Activated naive CD8-positive, alpha-beta T cell treated with anti-CD3 and anti-CD28 coated beads for 36 hours (primary cell): ENCODE results near the gene RPLP2. TPM values are rescaled to one million over a fixed set of nuclear protein-coding genes. Genes with fewer than 3 reads are reported as not detected.

Experiments used
- DNase-seq: peaks from one replicate; pipeline ENCODE4 v3.0.0; 2021
- H3K27ac Mint-ChIP-seq: one replicate; pipeline ENCODE4 v1.8.0; 2022; ENCODE audit warnings: mild to moderate bottlenecking, moderate library complexity, mixed read lengths
- H3K27me3 Mint-ChIP-seq: one replicate; pipeline ENCODE4 v1.8.0; 2022; ENCODE audit warnings: mild to moderate bottlenecking, mixed read lengths
- H3K36me3 Mint-ChIP-seq: one replicate; pipeline ENCODE4 v1.8.0; 2021; ENCODE audit warnings: mild to moderate bottlenecking, mixed read lengths
- H3K4me1 Mint-ChIP-seq: one replicate; pipeline ENCODE4 v1.8.0; 2021; ENCODE audit warnings: mixed read lengths
- H3K4me3 Mint-ChIP-seq: one replicate; pipeline ENCODE4 v1.8.0; 2022; ENCODE audit warnings: mild to moderate bottlenecking, moderate library complexity, mixed read lengths
- H3K9me3 Mint-ChIP-seq: one replicate; pipeline ENCODE4 v1.8.0; 2022; ENCODE audit warnings: mixed read lengths
- total RNA-seq, 2 experiments: library from RNA; stranded (reverse); gene quantifications; one replicate each; pipeline ENCODE4 v1.2.3, GENCODE V29; 2021

RPLP2 gene
- total RNA-seq, 2 experiments from 2014 or later: 3,139 to 3,274 TPM

DNA sequence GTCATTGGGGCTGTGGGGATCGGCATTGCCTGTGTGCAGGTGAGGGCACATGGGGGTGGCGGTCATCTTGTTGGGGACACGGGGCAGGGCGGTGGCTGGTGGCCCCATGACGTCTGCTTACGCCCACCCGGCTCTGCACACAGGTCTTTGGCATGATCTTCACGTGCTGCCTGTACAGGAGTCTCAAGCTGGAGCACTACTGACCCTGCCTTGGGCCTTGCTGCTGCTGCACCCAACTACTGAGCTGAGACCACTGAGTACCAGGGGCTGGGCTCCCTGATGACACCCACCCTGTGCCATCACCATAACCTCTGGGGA, 28.2 kb downstream of the RPLP2 start:
- Mint-ChIP-seq H3K9me3 (no peaks in the 10 kb centered on the region), H3K36me3 (peaks cover 11% of the 10 kb centered on the region), H3K27ac (no peak overlapping the region), H3K4me1 (peaks cover 22% of the 10 kb centered on the region), H3K27me3 (no peaks in the 10 kb centered on the region), H3K4me3 (no peak overlapping the region)
- DNase-seq: no peak

GRCh38 chr11:838441-839279, 28.9 kb downstream of the RPLP2 start:
- Mint-ChIP-seq H3K36me3 (peaks cover 11% of the 10 kb centered on the region), H3K27me3 (no peaks in the 10 kb centered on the region), H3K9me3 (no peaks in the 10 kb centered on the region), H3K4me1 (peaks cover 25% of the 10 kb centered on the region), H3K4me3 (no peak overlapping the region), H3K27ac (no peak overlapping the region)
- DNase-seq: no peak

GRCh38 chr11:839280-839623, 29.5 kb downstream of the RPLP2 start:
- Mint-ChIP-seq H3K27me3 (no peaks in the 10 kb centered on the region), H3K27ac (no peak overlapping the region), H3K4me3 (no peak overlapping the region), H3K36me3 (peaks cover 11% of the 10 kb centered on the region), H3K4me1 (peaks cover 24% of the 10 kb centered on the region), H3K9me3 (no peaks in the 10 kb centered on the region)
- no peak for DNase-seq

GRCh38 chr11:839875-840617, 30.3 kb downstream of the RPLP2 start:
- Mint-ChIP-seq H3K27ac (peak overlapping the region; percentile 46), H3K4me3 (peak overlapping the region; percentile 86), H3K4me1 (peaks cover 22% of the 10 kb centered on the region), H3K27me3 (no peaks in the 10 kb centered on the region), H3K9me3 (no peaks in the 10 kb centered on the region), H3K36me3 (peaks cover 11% of the 10 kb centered on the region)
- no peak for DNase-seq

DNA sequence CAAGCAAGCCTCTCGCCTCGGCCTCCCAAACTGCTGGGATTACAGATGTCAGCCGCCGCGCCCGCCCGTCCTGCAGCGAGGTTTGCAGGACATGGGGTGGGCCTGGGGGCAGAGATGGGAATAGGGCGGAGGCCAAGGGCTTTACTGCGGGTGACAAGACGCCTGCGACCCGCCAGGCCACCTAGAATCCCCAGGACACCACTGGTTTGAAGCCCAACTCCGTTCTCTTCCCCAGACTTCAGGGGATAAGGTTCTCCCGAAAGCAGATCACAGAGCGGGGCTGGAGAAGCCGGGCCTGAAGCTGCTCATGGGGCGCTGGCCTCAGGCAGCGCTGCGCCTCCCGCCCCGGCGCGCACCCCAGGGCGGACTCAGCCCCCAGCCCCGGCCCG, 32.2 kb downstream of the RPLP2 start:
- Mint-ChIP-seq H3K27me3 (no peaks in the 10 kb centered on the region), H3K4me1 (peaks cover 21% of the 10 kb centered on the region), H3K36me3 (peaks cover 11% of the 10 kb centered on the region), H3K27ac (peak overlapping the region; percentile 85), H3K9me3 (no peaks in the 10 kb centered on the region), H3K4me3 (peak overlapping the region; percentile 86)
- DNase-seq: no peak

GRCh38 chr11:842370-843002, 32.7 kb downstream of the RPLP2 start, which contains the start of the genes POLR2L and TSPAN4:
TSS of gene POLR2L (minus strand) at chr11:842529. CDS start at chr11:842508, 21 bp downstream.
TSS of gene TSPAN4 (plus strand) at chr11:842852. CDS start at chr11:850305, 7,453 bp downstream.
- Mint-ChIP-seq H3K27ac (peak within 1 kb of the TSS; percentile 85), H3K27me3 (no peaks in the 10 kb centered on the region), H3K9me3 (no peaks in the 10 kb centered on the region)

DNA sequence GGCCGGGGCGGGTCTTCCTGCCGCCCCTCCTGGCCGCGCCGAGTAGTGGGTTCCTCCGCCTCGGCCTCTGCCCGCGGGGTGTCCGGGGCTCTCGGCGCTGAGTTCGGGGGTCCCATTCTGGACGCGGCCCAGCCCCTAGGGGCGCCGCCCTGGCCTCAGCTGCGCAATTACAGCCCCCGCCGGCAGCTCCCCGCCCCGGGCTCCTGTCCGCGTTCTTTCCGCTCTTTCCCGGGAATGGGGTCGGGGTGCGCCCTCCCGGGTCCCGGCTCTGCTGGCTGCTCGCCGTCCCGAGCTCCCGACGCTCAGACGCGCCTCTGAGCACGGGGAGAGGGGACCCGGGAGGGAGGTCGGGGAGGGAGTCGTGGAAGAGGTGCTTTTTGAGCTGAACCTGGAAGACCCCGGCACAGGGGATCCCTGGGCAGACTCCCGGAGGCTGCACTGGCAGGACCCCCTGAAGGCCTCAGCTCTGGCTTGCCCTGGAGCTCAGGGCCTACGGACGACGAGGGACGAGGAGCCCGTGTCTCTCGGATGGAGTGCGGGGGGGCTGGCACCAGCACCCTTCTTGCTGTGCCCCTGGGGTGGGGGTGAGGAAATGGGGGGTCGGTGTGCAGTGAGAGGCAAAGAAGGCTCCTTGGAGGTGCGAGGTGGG, 33.4 kb downstream of the RPLP2 start:
- Mint-ChIP-seq H3K9me3 (no peaks in the 10 kb centered on the region), H3K4me3 (peak overlapping the region; percentile 84), H3K4me1 (peaks cover 21% of the 10 kb centered on the region), H3K27ac (peak overlapping the region; percentile 16), H3K27me3 (no peaks in the 10 kb centered on the region), H3K36me3 (peaks cover 11% of the 10 kb centered on the region)
- DNase-seq: no peak

More at GRCh38 chr11:842370-843002, 32.7 kb downstream of the RPLP2 start, which contains the start of the genes POLR2L and TSPAN4:
- peaks cover 21% of the 10 kb centered on the region for H3K4me1 Mint-ChIP-seq
- peak; percentile 91 for DNase-seq
- H3K4me3 Mint-ChIP-seq: peak within 1 kb of the TSS; percentile 86
- H3K36me3 Mint-ChIP-seq: peaks cover 11% of the 10 kb centered on the region

GRCh38 chr11:843818-844692, 34.3 kb downstream of the RPLP2 start:
- peak overlapping the region; percentile 84 for H3K4me3 Mint-ChIP-seq
- peaks cover 25% of the 10 kb centered on the region for H3K4me1 Mint-ChIP-seq
- DNase-seq: no peak
- H3K9me3 Mint-ChIP-seq: no peaks in the 10 kb centered on the region
- H3K27ac Mint-ChIP-seq: peak overlapping the region; percentile 16
- H3K36me3 Mint-ChIP-seq: peaks cover 9% of the 10 kb centered on the region
- no peaks in the 10 kb centered on the region for H3K27me3 Mint-ChIP-seq

DNA sequence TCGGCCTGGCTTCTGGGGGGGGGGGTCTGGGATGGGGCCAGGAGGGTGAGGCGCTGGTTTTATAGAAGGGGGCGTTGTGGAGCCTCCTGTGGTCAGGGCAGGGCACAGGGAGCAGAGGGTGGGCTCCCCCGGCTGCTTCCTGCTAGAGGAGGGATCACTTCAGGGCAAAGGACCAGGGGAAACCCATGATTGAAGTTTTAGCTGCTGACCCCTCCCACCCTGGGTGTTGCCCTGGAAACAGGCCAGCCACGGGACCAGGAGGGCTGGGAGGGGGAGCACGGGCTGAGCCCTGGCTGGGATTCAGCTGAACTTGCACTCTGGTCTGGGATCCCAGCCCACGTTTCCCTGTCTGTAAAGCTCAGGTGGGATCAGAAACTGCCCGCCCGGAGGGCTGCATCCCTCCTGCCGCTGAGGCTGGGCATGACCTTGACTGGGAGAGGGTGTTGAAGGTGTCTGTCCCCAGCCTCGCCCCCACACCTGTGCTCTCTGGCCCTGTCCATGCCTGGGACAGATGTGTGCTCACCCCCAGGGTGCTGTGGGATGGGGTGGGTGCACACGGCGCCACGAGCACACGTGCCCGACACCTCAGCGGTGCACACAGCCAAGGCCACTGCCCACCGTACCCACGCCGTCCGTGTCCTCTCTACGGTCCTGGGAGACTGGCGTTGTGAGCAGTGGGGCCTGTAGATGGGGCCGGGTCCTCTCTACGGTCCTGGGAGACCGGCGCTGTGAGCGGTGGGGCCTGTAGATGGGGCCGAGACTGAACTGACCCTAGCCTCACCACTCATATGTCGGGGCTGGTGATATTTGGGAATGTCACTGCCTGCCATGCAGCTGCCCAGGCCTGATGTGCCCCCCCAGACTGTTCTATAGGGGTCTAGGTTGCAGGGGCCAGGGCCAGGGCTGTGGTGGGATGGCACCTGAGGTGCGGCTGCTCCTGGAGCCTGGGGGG, 35.2 kb downstream of the RPLP2 start:
- Mint-ChIP-seq H3K4me1 (peaks cover 23% of the 10 kb centered on the region), H3K27me3 (no peaks in the 10 kb centered on the region), H3K27ac (no peak overlapping the region), H3K4me3 (peak overlapping the region; percentile 37), H3K36me3 (peaks cover 6% of the 10 kb centered on the region), H3K9me3 (no peaks in the 10 kb centered on the region)
- peak; percentile 56 for DNase-seq

- H3K27me3 Mint-ChIP-seq: no peaks in the 10 kb centered on the region
- no peak for DNase-seq
- H3K4me1 Mint-ChIP-seq: peaks cover 15% of the 10 kb centered on the region
- no peak overlapping the region for H3K4me3 Mint-ChIP-seq
- H3K36me3 Mint-ChIP-seq: no peaks in the 10 kb centered on the region
- no peak overlapping the region for H3K27ac Mint-ChIP-seq
- no peaks in the 10 kb centered on the region for H3K9me3 Mint-ChIP-seq
Observed at GRCh38 chr11:845872-846495, 36.2 kb downstream of the RPLP2 start.

DNA sequence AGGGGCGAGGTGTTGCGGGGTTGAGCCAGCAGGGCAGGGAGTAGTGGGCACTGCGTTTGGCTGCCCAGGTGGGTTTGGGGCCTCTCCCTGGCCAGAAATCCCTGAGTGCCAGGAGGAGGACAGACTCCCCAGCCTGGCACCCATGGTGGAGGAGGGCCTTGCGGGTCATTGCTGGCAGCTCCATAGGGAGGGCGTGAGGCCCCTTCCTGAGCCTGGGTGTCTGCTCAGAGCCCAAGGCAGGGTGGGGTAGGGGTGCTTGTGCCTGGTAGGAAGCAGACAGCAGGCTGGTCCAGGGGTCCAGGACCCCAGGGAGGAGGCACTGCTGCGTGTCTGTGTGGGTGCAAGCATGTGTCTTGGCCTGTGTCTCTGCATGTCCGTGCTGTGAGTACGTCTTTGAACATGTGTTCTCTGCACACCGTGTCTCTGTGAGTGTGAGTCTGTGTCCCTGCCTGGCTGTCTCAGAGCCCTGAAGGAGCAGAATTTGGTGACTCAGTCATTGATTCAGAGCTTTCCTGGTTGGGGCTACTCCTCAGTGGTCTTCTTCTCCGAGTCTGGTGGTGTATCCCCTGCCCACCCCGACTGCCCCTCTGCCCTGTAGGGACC, 36.8 kb downstream of the RPLP2 start:
- H3K4me1 Mint-ChIP-seq: peaks cover 12% of the 10 kb centered on the region
- H3K4me3 Mint-ChIP-seq: no peak overlapping the region
- no peak for DNase-seq
- H3K27me3 Mint-ChIP-seq: no peaks in the 10 kb centered on the region
- H3K27ac Mint-ChIP-seq: no peak overlapping the region
- H3K36me3 Mint-ChIP-seq: no peaks in the 10 kb centered on the region
- no peaks in the 10 kb centered on the region for H3K9me3 Mint-ChIP-seq

- Mint-ChIP-seq H3K4me3 (no peak overlapping the region), H3K4me1 (peaks cover 12% of the 10 kb centered on the region), H3K36me3 (no peaks in the 10 kb centered on the region), H3K27ac (no peak overlapping the region), H3K9me3 (no peaks in the 10 kb centered on the region), H3K27me3 (no peaks in the 10 kb centered on the region)
- DNase-seq: no peak
Observed at GRCh38 chr11:847876-848275, 38.1 kb downstream of the RPLP2 start.
